Gastroesophageal sphincter (tissue), 4 donors: ENCODE results near the gene NRIP2. TPM values are rescaled to one million over a fixed set of nuclear protein-coding genes. Genes with fewer than 3 reads are reported as not detected.

Source experiments
- ATAC-seq: fragments of 150-250 bp; one replicate; pipeline ENCODE4 v1.9.1; 2016; ENCODE audit warnings: mild to moderate bottlenecking, moderate library complexity
- H3K27ac ChIP-seq, 4 donors: fragments of 200-600 bp; sonication (generic) in 3 of 4; 1 replicate in 3 of 4; 2 replicates in 1 of 4; pipeline ENCODE4 v1.5.1; 2016 to 2019
- H3K27me3 ChIP-seq: fragments of 200-600 bp; sonication (generic); one replicate; pipeline ENCODE4 v1.5.1; 2019
- H3K36me3 ChIP-seq, 2 donors: fragments of 200-600 bp; sonication (generic); one replicate each; pipeline ENCODE4 v1.5.1; 2019; ENCODE audit warnings: control low read depth in 1 of 2
- H3K4me1 ChIP-seq, 3 donors: fragments of 200-600 bp; sonication (generic); 1 replicate in 2 of 3; 2 replicates in 1 of 3; pipeline ENCODE4 v1.5.1; 2016 to 2019; ENCODE audit warnings: control low read depth in 2 of 3
- H3K4me3 ChIP-seq, 2 donors: fragments of 200-600 bp; sonication (generic); one replicate each; pipeline ENCODE4 v1.5.1; 2019; ENCODE audit warnings: mild to moderate bottlenecking in 1 of 2, moderate library complexity in 1 of 2
- H3K9me3 ChIP-seq, 3 donors: fragments of 200-600 bp; sonication (generic); one replicate each; pipeline ENCODE4 v1.5.1; 2017 to 2019; ENCODE audit warnings: control low read depth in 2 of 3
- EP300 ChIP-seq: sonication (generic); formaldehyde crosslinking; IDR thresholded peaks from one replicate; pipeline ENCODE4 v1.6.1; 2017; ENCODE audit warnings: antibody characterized with exemption, mild to moderate bottlenecking
- POLR2A ChIP-seq, 2 donors: fragments of 450-650 bp; IDR thresholded peaks; one replicate each; pipeline ENCODE4 v1.6.1; 2017; ENCODE audit warnings: antibody characterized with exemption in 2 of 2, mild to moderate bottlenecking in 2 of 2, moderate library complexity in 1 of 2
- POLR2AphosphoS5 ChIP-seq: sonication (generic); formaldehyde crosslinking; IDR thresholded peaks from one replicate; pipeline ENCODE4 v1.6.1; 2017; ENCODE audit warnings: antibody characterized with exemption
- WGBS, 2 donors: methylation state at CpG; one replicate each; pipeline ENCODE4 v1.1.5; 2018; ENCODE audit warnings: low coverage in 1 of 2; 5-methylcytosine and 5-hydroxymethylcytosine counted together
- total RNA-seq, 4 donors: library from RNA; depleted of rRNA; stranded (reverse); fragments of >200 nt; gene quantifications; one replicate each; pipeline ENCODE4 v1.1.0, GENCODE V29; 2016
- TF ChIP-seq, protein P1 (sequence below), 4 experiments: fragments of 200-600 bp in 2 of 4; fragments of 450-650 bp in 2 of 4; sonication (generic) in 1 of 4; IDR thresholded peaks; one replicate each; pipeline ENCODE4 v1.5.1; 2017 to 2019; ENCODE audit warnings: antibody characterized with exemption in 4 of 4, mild to moderate bottlenecking in 2 of 4, moderate library complexity in 2 of 4

Gene NRIP2
- total RNA-seq, 4 donors from 2014 or later = 1.4 to 5.7 (median 1.9) TPM

- WGBS, 2 donors = 80 to 100% methylated on average over 1 to 2 of the region's 3 CpGs
- no peak overlapping the region for H3K4me3 ChIP-seq
- TF ChIP-seq, protein P1, sequence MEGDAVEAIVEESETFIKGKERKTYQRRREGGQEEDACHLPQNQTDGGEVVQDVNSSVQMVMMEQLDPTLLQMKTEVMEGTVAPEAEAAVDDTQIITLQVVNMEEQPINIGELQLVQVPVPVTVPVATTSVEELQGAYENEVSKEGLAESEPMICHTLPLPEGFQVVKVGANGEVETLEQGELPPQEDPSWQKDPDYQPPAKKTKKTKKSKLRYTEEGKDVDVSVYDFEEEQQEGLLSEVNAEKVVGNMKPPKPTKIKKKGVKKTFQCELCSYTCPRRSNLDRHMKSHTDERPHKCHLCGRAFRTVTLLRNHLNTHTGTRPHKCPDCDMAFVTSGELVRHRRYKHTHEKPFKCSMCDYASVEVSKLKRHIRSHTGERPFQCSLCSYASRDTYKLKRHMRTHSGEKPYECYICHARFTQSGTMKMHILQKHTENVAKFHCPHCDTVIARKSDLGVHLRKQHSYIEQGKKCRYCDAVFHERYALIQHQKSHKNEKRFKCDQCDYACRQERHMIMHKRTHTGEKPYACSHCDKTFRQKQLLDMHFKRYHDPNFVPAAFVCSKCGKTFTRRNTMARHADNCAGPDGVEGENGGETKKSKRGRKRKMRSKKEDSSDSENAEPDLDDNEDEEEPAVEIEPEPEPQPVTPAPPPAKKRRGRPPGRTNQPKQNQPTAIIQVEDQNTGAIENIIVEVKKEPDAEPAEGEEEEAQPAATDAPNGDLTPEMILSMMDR (IDR thresholded peaks at IDR 0.05) = no peak
- TF ChIP-seq POLR2AphosphoS5 (no peak), POLR2A (IDR thresholded peaks at IDR 0.05) (no peak), EP300 (no peak)
- no peaks in the 10 kb centered on the region for H3K4me1 ChIP-seq
- H3K36me3 ChIP-seq = peaks cover 0 to 100% of the 10 kb centered on the region in 2 donors
- no peaks in the 10 kb centered on the region for H3K9me3 ChIP-seq
- ATAC-seq = no peak
- no peaks in the 10 kb centered on the region for H3K27me3 ChIP-seq
- no peak overlapping the region for H3K27ac ChIP-seq
Observed at GRCh38 chr12:2826036-2826435, 8.8 kb downstream of the NRIP2 start.

GRCh38 chr12:2825132-2825531 is 9.7 kb downstream of the NRIP2 start:
- H3K36me3 ChIP-seq = peaks cover 0 to 100% of the 10 kb centered on the region in 2 donors
- H3K9me3 ChIP-seq = no peaks in the 10 kb centered on the region
- H3K27ac ChIP-seq = no peak overlapping the region
- TF ChIP-seq POLR2AphosphoS5 (no peak), POLR2A (IDR thresholded peaks at IDR 0.05) (no peak), EP300 (no peak)
- TF ChIP-seq, protein P1 (IDR thresholded peaks at IDR 0.05) = no peak
- H3K4me3 ChIP-seq = no peak overlapping the region
- H3K4me1 ChIP-seq = no peaks in the 10 kb centered on the region
- 58 to 63% methylated on average over 3 to 4 of the region's 4 CpGs for WGBS, 2 donors
- H3K27me3 ChIP-seq = no peaks in the 10 kb centered on the region
- no peak for ATAC-seq

- no peaks in the 10 kb centered on the region for H3K9me3 ChIP-seq
- no peaks in the 10 kb centered on the region for H3K27me3 ChIP-seq
- no peak for ATAC-seq
- 67 to 88% methylated on average over 5 to 6 of the region's 6 CpGs for WGBS, 2 donors
- no peaks in the 10 kb centered on the region for H3K4me1 ChIP-seq
- H3K36me3 ChIP-seq = peaks cover 0 to 100% of the 10 kb centered on the region in 2 donors
- no peak overlapping the region for H3K27ac ChIP-seq
- no peak for TF ChIP-seq EP300
- TF ChIP-seq POLR2A (IDR thresholded peaks at IDR 0.05) = no peak
- TF ChIP-seq POLR2AphosphoS5 = no peak
- TF ChIP-seq, protein P1 (IDR thresholded peaks at IDR 0.05) = no peak
- no peak overlapping the region for H3K4me3 ChIP-seq
Observed at GRCh38 chr12:2824541-2824940, 10.3 kb downstream of the NRIP2 start.

DNA sequence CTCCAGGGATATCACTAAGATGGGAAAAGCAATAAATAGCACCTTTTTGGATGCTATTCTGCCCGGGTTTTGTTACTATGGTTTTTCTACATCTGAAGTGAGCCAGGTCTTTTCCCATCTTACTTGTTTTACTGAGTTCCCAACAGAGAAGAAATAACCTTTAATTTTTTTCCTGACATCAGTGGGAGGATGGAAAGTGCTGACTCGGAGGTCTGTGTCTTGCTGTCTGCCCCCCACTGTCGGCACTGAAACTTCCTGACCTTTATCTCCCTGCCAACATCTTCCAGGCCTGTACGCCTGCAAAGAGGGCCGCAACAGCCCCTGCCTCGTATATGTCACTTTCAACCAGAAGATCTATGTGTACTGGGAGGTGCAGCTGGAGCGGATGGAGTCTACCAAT is 11.4 kb downstream of the NRIP2 start:
- no peak overlapping the region for H3K27ac ChIP-seq
- H3K4me3 ChIP-seq = no peak overlapping the region
- 38 to 64% methylated on average over 3 of the region's 7 CpGs for WGBS, 2 donors
- no peak for ATAC-seq
- no peak for TF ChIP-seq POLR2AphosphoS5
- TF ChIP-seq, protein P1 (IDR thresholded peaks at IDR 0.05) = no peak
- TF ChIP-seq EP300 = no peak
- no peak for TF ChIP-seq POLR2A (IDR thresholded peaks at IDR 0.05)
- H3K36me3 ChIP-seq = peaks cover 0 to 99% of the 10 kb centered on the region in 2 donors
- no peaks in the 10 kb centered on the region for H3K4me1 ChIP-seq
- no peaks in the 10 kb centered on the region for H3K27me3 ChIP-seq
- H3K9me3 ChIP-seq = no peaks in the 10 kb centered on the region

- no peak for TF ChIP-seq POLR2AphosphoS5
- TF ChIP-seq, protein P1 (IDR thresholded peaks at IDR 0.05) = no peak
- TF ChIP-seq POLR2A (IDR thresholded peaks at IDR 0.05) = no peak
- no peak for TF ChIP-seq EP300
- no peaks in the 10 kb centered on the region for H3K27me3 ChIP-seq
- H3K9me3 ChIP-seq = no peaks in the 10 kb centered on the region
- peaks cover 0 to 2% (median 0%) of the 10 kb centered on the region in 3 donors for H3K4me1 ChIP-seq
- H3K27ac ChIP-seq = no peak overlapping the region
- no peak for ATAC-seq
- WGBS, 2 donors = 89% methylated on average over 3 of the region's 9 CpGs; no CpG with 5 or more reads in 1 of the 2 donors
- H3K36me3 ChIP-seq = peaks cover 0 to 93% of the 10 kb centered on the region in 2 donors
- no peak overlapping the region for H3K4me3 ChIP-seq
Observed at GRCh38 chr12:2820432-2820831, 14.4 kb downstream of the NRIP2 start.
